Endothelial cell of umbilical vein (primary cell): ENCODE measurements around the gene BBLN. TPM values are rescaled to one million over a fixed set of nuclear protein-coding genes. Genes with fewer than 3 reads are reported as not detected.

ENCODE experiments used
- BruUV-seq: library from RNA; stranded (reverse); fragments of 400-500 nt; replicated peaks from 2 replicates; lab custom pipeline; 2021; lab: Mats Ljungman, UMichigan
- CTCF ChIA-PET: fragments of 300-600, 350-600 bp; sonication (Branson Sonifier 250); formaldehyde crosslinking; loops from one replicate; lab custom pipeline; 2021; ENCODE audit warnings: antibody characterized with exemption, inconsistent platforms; lab: Charles Lee
- POLR2A ChIA-PET: fragments of 300-600, 350-600 bp; sonication (Branson Sonifier 250); formaldehyde crosslinking; loops from one replicate; lab custom pipeline; 2021; ENCODE audit warnings: antibody characterized with exemption, inconsistent platforms; lab: Charles Lee
- DNase-seq: peaks from one replicate; pipeline ENCODE4 v3.0.0-alpha.2; 2011; ENCODE audit warnings: low read depth, low spot score
- FAIRE-seq: peaks from 2 replicates; lab custom pipeline; 2011; peaks lifted over from hg19 to GRCh38; lab: Jason Lieb, UNC
- H2AFZ ChIP-seq: 2 replicates; pipeline ENCODE4 v1.6.0; 2012; ENCODE audit warnings: low read depth, low read length, control low read depth, inconsistent platforms
- H3K27ac ChIP-seq: 2 replicates; pipeline ENCODE4 v1.5.1; 2011; ENCODE audit warnings: low read depth, mild to moderate bottlenecking, control low read depth, low read length, moderate library complexity; ENCODE audit not compliant: insufficient read depth
- H3K27me3 ChIP-seq, 2 experiments: 2 replicates each; pipeline versions ENCODE4 v1.6.0 to v1.6.1; 2011; ENCODE audit warnings: low read length in 2 of 2, mixed read lengths in 1 of 2; ENCODE audit not compliant: control insufficient read depth in 2 of 2, insufficient read depth in 2 of 2
- H3K36me3 ChIP-seq, 2 experiments: 2 replicates in 1 of 2; 3 replicates in 1 of 2; pipeline ENCODE4 v1.5.1; 2011; ENCODE audit warnings: low read length in 2 of 2, mild to moderate bottlenecking in 1 of 2, moderate library complexity in 1 of 2; ENCODE audit not compliant: control insufficient read depth in 2 of 2, insufficient read depth in 2 of 2; ENCODE audit errors: extremely low read depth in 1 of 2
- H3K4me1 ChIP-seq: 3 replicates; pipeline ENCODE4 v1.5.1; 2011; ENCODE audit warnings: mild to moderate bottlenecking, low read length; ENCODE audit not compliant: control insufficient read depth, insufficient read depth; ENCODE audit errors: extremely low read depth
- H3K4me2 ChIP-seq: 2 replicates; pipeline ENCODE4 v1.6.1; 2011; ENCODE audit warnings: low read length, control low read depth, mixed read lengths; ENCODE audit not compliant: insufficient read depth
- H3K4me3 ChIP-seq, 3 experiments: fragments of 200-600 bp in 1 of 3; sonication (generic), shearing (Covaris generic) in 1 of 3; replicated peaks in 1 of 3; 2 replicates each; pipeline ENCODE4 v1.5.1; 2011 to 2016; ENCODE audit warnings: control low read depth in 3 of 3, low read length in 3 of 3, mild to moderate bottlenecking in 2 of 3, inconsistent platforms in 1 of 3, low read depth in 1 of 3, moderate library complexity in 1 of 3; ENCODE audit not compliant: insufficient read depth in 1 of 3
- H3K79me2 ChIP-seq: 2 replicates; pipeline ENCODE4 v1.6.0; 2012; ENCODE audit warnings: low read length, inconsistent platforms; ENCODE audit not compliant: control insufficient read depth, insufficient read depth
- H3K9ac ChIP-seq: replicated peaks from 2 replicates; pipeline ENCODE3; 2011; ENCODE audit warnings: low read length, control low read depth; ENCODE audit not compliant: insufficient read depth; ENCODE audit errors: extremely low read depth
- H3K9me1 ChIP-seq: replicated peaks from 3 replicates; pipeline ENCODE4 v1.6.0; 2011; ENCODE audit warnings: mild to moderate bottlenecking, low read length; ENCODE audit not compliant: control insufficient read depth, insufficient read depth; ENCODE audit errors: extremely low read depth
- H3K9me3 ChIP-seq: replicated peaks from 2 replicates; pipeline ENCODE4 v1.5.1; 2012; ENCODE audit warnings: low read length, inconsistent platforms; ENCODE audit not compliant: control insufficient read depth, insufficient read depth
- H4K20me1 ChIP-seq: replicated peaks from 2 replicates; pipeline ENCODE3; 2011; ENCODE audit warnings: mild to moderate bottlenecking, low read length; ENCODE audit not compliant: control insufficient read depth, insufficient read depth; ENCODE audit errors: extremely low read depth
- EZH2 ChIP-seq: IDR thresholded peaks from 2 replicates; pipeline ENCODE4 v1.6.1; 2012; ENCODE audit warnings: borderline replicate concordance, low read depth, mild to moderate bottlenecking, moderate library complexity, low read length, inconsistent platforms; ENCODE audit not compliant: severe bottlenecking
- FOS ChIP-seq: IDR thresholded peaks from 2 replicates; pipeline ENCODE4 v1.6.1; 2011; ENCODE audit warnings: mild to moderate bottlenecking, low read length, moderate library complexity, borderline replicate concordance; ENCODE audit not compliant: insufficient read depth
- GATA2 ChIP-seq: IDR thresholded peaks from 2 replicates; pipeline ENCODE4 v1.7.0; 2011; ENCODE audit warnings: low read depth, mild to moderate bottlenecking, moderate library complexity, mixed read lengths, low read length; ENCODE audit not compliant: insufficient read length, insufficient read depth
- JUN ChIP-seq: IDR thresholded peaks from 2 replicates; pipeline ENCODE4 v1.6.1; 2011; ENCODE audit warnings: borderline replicate concordance, low read depth; ENCODE audit not compliant: insufficient read length, insufficient read depth
- MAX ChIP-seq: IDR thresholded peaks from 2 replicates; pipeline ENCODE4 v1.6.1; 2011; ENCODE audit not compliant: insufficient read depth, insufficient read length
- MYC ChIP-seq: IDR thresholded peaks from one replicate; pipeline ENCODE4 v1.6.1; 2011; ENCODE audit warnings: mild to moderate bottlenecking, low read depth, low read length
- POLR2A ChIP-seq: IDR thresholded peaks from 2 replicates; pipeline ENCODE4 v1.6.1; 2012; ENCODE audit warnings: low read depth, mild to moderate bottlenecking, control low read depth, low read length
- POLR2AphosphoS5 ChIP-seq: IDR thresholded peaks from 2 replicates; pipeline ENCODE4 v1.6.1; 2012; ENCODE audit warnings: low read depth, mild to moderate bottlenecking, control low read depth, low read length, moderate library complexity; ENCODE audit not compliant: insufficient read depth
- dilution Hi-C: fragments of 300-500 bp; cut with MboI; formaldehyde crosslinking; loops from one replicate; pipeline ENCODE4 v1.15.0; 2019; ENCODE audit warnings: low sequenced_read_pairs; ENCODE audit not compliant: extremely low pct_ligation_motif_present
- intact Hi-C: fragments of 100-400 bp; cut with micrococcal nuclease; formaldehyde crosslinking; loops from one replicate; pipeline ENCODE4 v1.10.0; 2022
- polyA plus RNA-seq, 4 experiments: library from polyadenylated mRNA; depleted of rRNA in 3 of 4; stranded (reverse) in 3 of 4; unstranded in 1 of 4; fragments of >200 nt; gene quantifications; 2 replicates each; pipeline versions ENCODE4 v1.2.1 to v1.2.3, GENCODE V29; 2011 to 2012; ENCODE audit warnings: missing spikeins in 1 of 4
- total RNA-seq: library from RNA; stranded (reverse); gene quantifications from 2 replicates; pipeline ENCODE4 v1.2.3, GENCODE V29; 2021
- TF ChIP-seq, protein P1 (sequence below), 2 donors: IDR thresholded peaks; 1 replicate in 1 of 2; 2 replicates in 1 of 2; pipeline ENCODE4 v1.5.1; 2011; ENCODE audit warnings: low read length in 2 of 2, mild to moderate bottlenecking in 2 of 2, moderate library complexity in 2 of 2, control low read depth in 1 of 2, inconsistent platforms in 1 of 2, low read depth in 1 of 2; ENCODE audit not compliant: insufficient read depth in 1 of 2; ENCODE audit errors: extremely low read depth in 1 of 2

BBLN gene
- total and polyA plus RNA-seq, 2 donors (not counting 3 experiments of a cell fraction or from before 2014, with no cell fraction given), result 51.0 to 124 TPM

DNA sequence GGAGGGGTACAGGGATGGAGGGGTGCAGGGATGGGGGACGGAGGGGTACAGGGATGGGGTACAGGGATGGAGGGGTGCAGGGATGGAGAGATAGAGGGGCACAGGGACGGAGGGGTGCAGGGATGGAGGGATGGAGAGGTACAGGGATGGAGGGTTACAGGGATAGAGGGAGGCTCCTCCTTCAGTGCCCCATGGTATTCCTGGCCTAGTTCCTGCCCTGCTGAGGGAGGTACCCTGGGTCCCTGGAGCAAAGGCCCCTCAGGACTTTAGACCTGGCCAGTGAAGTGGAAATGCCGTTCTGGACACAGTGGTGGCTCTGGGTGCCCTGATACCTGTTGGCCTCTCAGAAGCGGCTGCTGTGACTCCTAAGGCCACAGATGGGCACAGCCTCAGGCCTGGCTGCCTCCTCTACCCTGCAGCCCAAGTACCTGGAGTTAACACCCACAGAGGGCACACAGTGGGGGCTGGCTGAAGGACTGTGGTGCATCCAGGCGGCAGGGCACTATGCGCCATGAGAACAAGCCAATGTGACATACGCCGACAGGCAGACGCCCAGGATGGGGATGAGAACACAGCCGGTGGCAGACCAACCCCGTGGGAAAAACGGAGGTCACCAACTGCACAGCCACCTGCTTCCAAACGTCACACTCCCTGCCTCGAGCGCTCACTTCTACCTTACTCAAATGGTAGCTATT is 40.9 kb upstream of the BBLN start:
- no peaks in the 10 kb centered on the region for H3K4me1 ChIP-seq
- no peaks in the 10 kb centered on the region for H4K20me1 ChIP-seq
- dilution Hi-C loops (no loop called here), intact Hi-C loops (no loop called here)
- CTCF ChIA-PET, result interaction anchor here (1.1 kb wide), 1 partner anchor 19 kb away, joined by 3 read pairs; no protein-coding TSS in a partner anchor
- H3K27ac ChIP-seq, result no peak overlapping the region
- H3K27me3 ChIP-seq, result no peaks in the 10 kb centered on the region
- no peaks in the 10 kb centered on the region for H3K9me1 ChIP-seq
- FAIRE-seq (no peak), DNase-seq (no peak)
- no peak overlapping the region for H3K4me2 ChIP-seq
- H3K36me3 ChIP-seq, result peaks cover 0 to 13% of the 10 kb centered on the region in 2 experiments
- no peak overlapping the region for H3K4me3 ChIP-seq
- BruUV-seq, result no TSS peak
- POLR2A ChIA-PET, result no interaction called here
- H3K9me3 ChIP-seq, result no peaks in the 10 kb centered on the region
- H2AFZ ChIP-seq, result no peak overlapping the region
- no peaks in the 10 kb centered on the region for H3K79me2 ChIP-seq
- TF ChIP-seq EZH2, result no peak
- TF ChIP-seq POLR2A, result no peak
- no peak for TF ChIP-seq FOS
- TF ChIP-seq MAX, result no peak
- TF ChIP-seq, protein P1, sequence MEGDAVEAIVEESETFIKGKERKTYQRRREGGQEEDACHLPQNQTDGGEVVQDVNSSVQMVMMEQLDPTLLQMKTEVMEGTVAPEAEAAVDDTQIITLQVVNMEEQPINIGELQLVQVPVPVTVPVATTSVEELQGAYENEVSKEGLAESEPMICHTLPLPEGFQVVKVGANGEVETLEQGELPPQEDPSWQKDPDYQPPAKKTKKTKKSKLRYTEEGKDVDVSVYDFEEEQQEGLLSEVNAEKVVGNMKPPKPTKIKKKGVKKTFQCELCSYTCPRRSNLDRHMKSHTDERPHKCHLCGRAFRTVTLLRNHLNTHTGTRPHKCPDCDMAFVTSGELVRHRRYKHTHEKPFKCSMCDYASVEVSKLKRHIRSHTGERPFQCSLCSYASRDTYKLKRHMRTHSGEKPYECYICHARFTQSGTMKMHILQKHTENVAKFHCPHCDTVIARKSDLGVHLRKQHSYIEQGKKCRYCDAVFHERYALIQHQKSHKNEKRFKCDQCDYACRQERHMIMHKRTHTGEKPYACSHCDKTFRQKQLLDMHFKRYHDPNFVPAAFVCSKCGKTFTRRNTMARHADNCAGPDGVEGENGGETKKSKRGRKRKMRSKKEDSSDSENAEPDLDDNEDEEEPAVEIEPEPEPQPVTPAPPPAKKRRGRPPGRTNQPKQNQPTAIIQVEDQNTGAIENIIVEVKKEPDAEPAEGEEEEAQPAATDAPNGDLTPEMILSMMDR (IDR thresholded peaks at IDR 0.05; ENCODE audit: extremely low read depth in 1 of 2, insufficient read depth in 1 of 2, low read depth in 1 of 2, low read length in 2 of 2), result no peak
- no peak for TF ChIP-seq MYC
- TF ChIP-seq POLR2AphosphoS5, result no peak
- no peak for TF ChIP-seq GATA2
- TF ChIP-seq JUN, result no peak
- no peak overlapping the region for H3K9ac ChIP-seq
